ENCODE results near the gene AOC3. TPM values are rescaled to one million over a fixed set of nuclear protein-coding genes. Genes with fewer than 3 reads are reported as not detected.

The AOC3 gene
- total and polyA plus RNA-seq, 2 of the 13 experiments (the other 11 are each of a cell fraction or from before 2014, with no cell fraction given), result 8.7 to 51.7 TPM

GRCh38 chr17:42853968-42854790, 3.2 kb downstream of the AOC3 start (continued):
- TF ChIP-seq PAWR (CRISPR knock-in tag; IDR thresholded peaks at IDR 0.05; ENCODE audit: borderline replicate concordance) (no peak), HOXA3 (CRISPR knock-in tag; IDR thresholded peaks at IDR 0.05) (peak; percentile 69), ZNF343 (CRISPR knock-in tag; IDR thresholded peaks at IDR 0.05) (peak; percentile 63; the same call in 1 of the 2 replicates), EHMT2 (IDR thresholded peaks at IDR 0.05; ENCODE audit: borderline replicate concordance, low read depth, low read length) (no peak), ZNF431 (CRISPR knock-in tag; IDR thresholded peaks at IDR 0.05; ENCODE audit: borderline replicate concordance, low read depth) (0 out of 2 replicates have a peak, but pooled peaks have one; percentile 40), HOXD1 (CRISPR knock-in tag; IDR thresholded peaks at IDR 0.05) (no peak), SRF (IDR thresholded peaks at IDR 0.05; ENCODE audit: low read depth, low read length) (0 out of 2 replicates have a peak, but pooled peaks have one; percentile 5), ATRX (CRISPR knock-in tag; IDR thresholded peaks at IDR 0.05; ENCODE audit: borderline replicate concordance) (no peak), ZNF720 (CRISPR knock-in tag; IDR thresholded peaks at IDR 0.05) (no peak), DPF2 (CRISPR knock-in tag; IDR thresholded peaks at IDR 0.05; ENCODE audit: borderline replicate concordance, low read depth) (peak; percentile 52; the same call in 1 of the 2 replicates), ZNF747 (CRISPR knock-in tag; IDR thresholded peaks at IDR 0.05; ENCODE audit: borderline replicate concordance) (no peak), PHF21A (CRISPR knock-in tag; IDR thresholded peaks at IDR 0.05) (peak; percentile 97), TSC22D2 (CRISPR knock-in tag; IDR thresholded peaks at IDR 0.05; ENCODE audit: borderline replicate concordance) (0 out of 2 replicates have a peak, but pooled peaks have one; percentile 42), ZNF256 (CRISPR knock-in tag; conservative IDR thresholded peaks at IDR 0.05) (no peak), TCF12 (IDR thresholded peaks at IDR 0.05) (no peak), TCF12 (CRISPR knock-in tag; IDR thresholded peaks at IDR 0.05) (peak; percentile 68; the same call in 1 of the 2 replicates), ESRRA (CRISPR knock-in tag; IDR thresholded peaks at IDR 0.05; ENCODE audit: low read depth) (peak; percentile 91), ZNF543 (CRISPR knock-in tag; IDR thresholded peaks at IDR 0.05) (0 out of 2 replicates have a peak, but pooled peaks have one; percentile 78), HNF4A (CRISPR knock-in tag; IDR thresholded peaks at IDR 0.05) (peak; percentile 97), FIP1L1 (IDR thresholded peaks at IDR 0.05; ENCODE audit: borderline replicate concordance, insufficient read depth, low read depth, low read length) (no peak), MAZ (IDR thresholded peaks at IDR 0.05; ENCODE audit: borderline replicate concordance, low read depth, low read length) (0 out of 2 replicates have a peak, but pooled peaks have one; percentile 27), MAZ (CRISPR knock-in tag; IDR thresholded peaks at IDR 0.05; ENCODE audit: low read depth) (no peak), ZNF839 (CRISPR knock-in tag; IDR thresholded peaks at IDR 0.05; ENCODE audit: borderline replicate concordance) (0 out of 2 replicates have a peak, but pooled peaks have one; percentile 61), KMT2B (CRISPR knock-in tag; IDR thresholded peaks at IDR 0.05) (no peak)
- TF ChIP-seq, protein P1, sequence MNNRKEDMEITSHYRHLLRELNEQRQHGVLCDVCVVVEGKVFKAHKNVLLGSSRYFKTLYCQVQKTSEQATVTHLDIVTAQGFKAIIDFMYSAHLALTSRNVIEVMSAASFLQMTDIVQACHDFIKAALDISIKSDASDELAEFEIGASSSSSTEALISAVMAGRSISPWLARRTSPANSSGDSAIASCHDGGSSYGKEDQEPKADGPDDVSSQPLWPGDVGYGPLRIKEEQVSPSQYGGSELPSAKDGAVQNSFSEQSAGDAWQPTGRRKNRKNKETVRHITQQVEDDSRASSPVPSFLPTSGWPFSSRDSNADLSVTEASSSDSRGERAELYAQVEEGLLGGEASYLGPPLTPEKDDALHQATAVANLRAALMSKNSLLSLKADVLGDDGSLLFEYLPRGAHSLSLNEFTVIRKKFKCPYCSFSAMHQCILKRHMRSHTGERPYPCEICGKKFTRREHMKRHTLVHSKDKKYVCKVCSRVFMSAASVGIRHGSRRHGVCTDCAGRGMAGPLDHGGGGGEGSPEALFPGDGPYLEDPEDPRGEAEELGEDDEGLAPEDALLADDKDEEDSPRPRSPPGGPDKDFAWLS (CRISPR knock-in tag; IDR thresholded peaks at IDR 0.05; ENCODE audit: borderline replicate concordance), result no peak
- TF ChIP-seq, protein P2, sequence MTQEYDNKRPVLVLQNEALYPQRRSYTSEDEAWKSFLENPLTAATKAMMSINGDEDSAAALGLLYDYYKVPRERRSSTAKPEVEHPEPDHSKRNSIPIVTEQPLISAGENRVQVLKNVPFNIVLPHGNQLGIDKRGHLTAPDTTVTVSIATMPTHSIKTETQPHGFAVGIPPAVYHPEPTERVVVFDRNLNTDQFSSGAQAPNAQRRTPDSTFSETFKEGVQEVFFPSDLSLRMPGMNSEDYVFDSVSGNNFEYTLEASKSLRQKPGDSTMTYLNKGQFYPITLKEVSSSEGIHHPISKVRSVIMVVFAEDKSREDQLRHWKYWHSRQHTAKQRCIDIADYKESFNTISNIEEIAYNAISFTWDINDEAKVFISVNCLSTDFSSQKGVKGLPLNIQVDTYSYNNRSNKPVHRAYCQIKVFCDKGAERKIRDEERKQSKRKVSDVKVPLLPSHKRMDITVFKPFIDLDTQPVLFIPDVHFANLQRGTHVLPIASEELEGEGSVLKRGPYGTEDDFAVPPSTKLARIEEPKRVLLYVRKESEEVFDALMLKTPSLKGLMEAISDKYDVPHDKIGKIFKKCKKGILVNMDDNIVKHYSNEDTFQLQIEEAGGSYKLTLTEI (CRISPR knock-in tag; conservative IDR thresholded peaks at IDR 0.05), result no peak

All from HepG2 (cell line).